Hepatocyte (in vitro differentiated cells): ENCODE data around the gene TRIOBP. TPM values are rescaled to one million over a fixed set of nuclear protein-coding genes. Genes with fewer than 3 reads are reported as not detected.

Experiments
- DNase-seq: peaks from one replicate; pipeline ENCODE4 v3.0.0-alpha.2; 2016; ENCODE audit warnings: low spot score
- H2AFZ ChIP-seq: fragments of 200-600 bp; sonication (generic); 2 replicates; pipeline ENCODE4 v1.6.0; 2016; ENCODE audit warnings: antibody characterized with exemption, mild to moderate bottlenecking
- H3K27ac ChIP-seq: fragments of 200-600 bp; sonication (generic); 2 replicates; pipeline ENCODE4 v1.5.1; 2016; ENCODE audit warnings: mild to moderate bottlenecking
- H3K27me3 ChIP-seq: fragments of 200-600 bp; sonication (generic); 2 replicates; pipeline ENCODE4 v1.6.1; 2016
- H3K36me3 ChIP-seq: fragments of 200-600 bp; sonication (generic); replicated peaks from 2 replicates; pipeline ENCODE4 v1.5.1; 2016; ENCODE audit warnings: low read depth; ENCODE audit not compliant: insufficient read depth
- H3K4me1 ChIP-seq: fragments of 200-600 bp; sonication (generic); 2 replicates; pipeline ENCODE4 v1.5.1; 2016; ENCODE audit warnings: mild to moderate bottlenecking, moderate library complexity; ENCODE audit not compliant: insufficient read depth
- H3K4me2 ChIP-seq: fragments of 200-600 bp; sonication (generic); 2 replicates; pipeline ENCODE4 v1.6.0; 2016
- H3K4me3 ChIP-seq: fragments of 200-600 bp; sonication (generic); 2 replicates; pipeline ENCODE4 v1.5.1; 2016; ENCODE audit warnings: mild to moderate bottlenecking
- H3K79me2 ChIP-seq: fragments of 200-600 bp; sonication (generic); 2 replicates; pipeline ENCODE4 v1.6.0; 2017; ENCODE audit warnings: mild to moderate bottlenecking
- H3K9me2 ChIP-seq: fragments of 200-600 bp; sonication (generic); replicated peaks from 2 replicates; pipeline ENCODE4 v1.6.0; 2017; ENCODE audit warnings: mild to moderate bottlenecking; ENCODE audit not compliant: insufficient read depth
- H3K9me3 ChIP-seq: fragments of 200-600 bp; sonication (generic); 2 replicates; pipeline ENCODE4 v1.5.1; 2016; ENCODE audit warnings: low read depth, mild to moderate bottlenecking
- H4K20me1 ChIP-seq: fragments of 200-600 bp; sonication (generic); 2 replicates; pipeline ENCODE4 v1.6.0; 2016; ENCODE audit warnings: mild to moderate bottlenecking; ENCODE audit not compliant: insufficient read depth, poor library complexity, severe bottlenecking
- CTCF ChIP-seq: fragments of 200-600 bp; sonication (generic); IDR thresholded peaks from 2 replicates; pipeline ENCODE4 v1.5.1; 2016; ENCODE audit warnings: antibody characterized with exemption, mild to moderate bottlenecking; ENCODE audit not compliant: poor library complexity
- EZH2 ChIP-seq: fragments of 200-600 bp; sonication (generic); IDR thresholded peaks from 2 replicates; pipeline ENCODE4 v1.6.1; 2016; ENCODE audit warnings: antibody characterized with exemption, mild to moderate bottlenecking, borderline replicate concordance
- EZH2phosphoT487 ChIP-seq: fragments of 200-600 bp; sonication (generic); IDR thresholded peaks from one replicate; pipeline ENCODE4 v1.6.1; 2018; ENCODE audit warnings: antibody characterized with exemption, mild to moderate bottlenecking, low read depth, moderate library complexity; ENCODE audit not compliant: unreplicated experiment, severe bottlenecking
- WGBS: methylation state at CpG from one replicate; pipeline ENCODE4 v1.1.6; 2016; ENCODE audit warnings: low lambda C conversion rate; ENCODE audit errors: missing lambda C conversion rate; 5-methylcytosine and 5-hydroxymethylcytosine counted together
- polyA plus RNA-seq: library from polyadenylated mRNA; unstranded; fragments of >200 nt; fragmentation: Nextera tagmentation; extraction: Ambion mirVana; gene quantifications from 2 replicates; pipeline ENCODE4 v1.2.1, GENCODE V29; 2016
- total RNA-seq: library from RNA; depleted of rRNA; stranded (reverse); fragments of >200 nt; gene quantifications from 2 replicates; pipeline ENCODE4 v1.2.3, GENCODE V29; 2014

TRIOBP gene
- total and polyA plus RNA-seq, 2 experiments from 2014 or later, result 57.2 to 96.1 TPM

GRCh38 chr22:37769056-37769455 is 72.2 kb downstream of the TRIOBP start:
- no peaks in the 10 kb centered on the region for H3K79me2 ChIP-seq
- TF ChIP-seq CTCF, result no peak
- H3K4me3 ChIP-seq, result no peak overlapping the region
- DNase-seq, result no peak
- no peaks in the 10 kb centered on the region for H3K9me2 ChIP-seq
- H3K27ac ChIP-seq, result no peak overlapping the region
- no peaks in the 10 kb centered on the region for H3K4me1 ChIP-seq
- no peaks in the 10 kb centered on the region for H3K9me3 ChIP-seq
- no peak overlapping the region for H3K4me2 ChIP-seq
- no peaks in the 10 kb centered on the region for H4K20me1 ChIP-seq
- H3K27me3 ChIP-seq, result no peaks in the 10 kb centered on the region
- no peaks in the 10 kb centered on the region for H3K36me3 ChIP-seq
- WGBS, result 97% methylated on average over 24 of the region's 24 CpGs
- no peak overlapping the region for H2AFZ ChIP-seq

DNA sequence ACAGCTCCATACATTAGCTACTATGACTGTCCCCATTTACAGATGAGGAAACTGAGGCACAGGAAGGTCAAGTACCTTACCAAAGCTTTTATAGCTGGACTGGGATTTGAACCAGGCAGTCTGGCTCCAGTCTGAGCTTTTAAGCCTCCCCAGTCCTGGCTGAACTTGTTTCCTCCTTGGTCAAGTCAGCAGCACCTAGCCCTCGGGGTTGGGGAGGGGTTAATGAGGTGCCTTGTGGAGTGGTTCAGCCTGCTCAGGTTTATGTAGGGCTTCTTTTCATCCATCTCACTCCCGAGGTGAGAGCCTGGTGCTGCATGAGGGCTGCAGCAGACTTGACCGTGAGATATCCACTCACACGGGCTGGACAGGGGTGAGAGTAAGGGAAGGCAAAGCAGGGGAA is 74.2 kb downstream of the TRIOBP start:
- Histone ChIP-seq H3K79me2 (no peaks in the 10 kb centered on the region), H3K4me1 (no peaks in the 10 kb centered on the region), H3K27ac (no peak overlapping the region), H3K9me3 (no peaks in the 10 kb centered on the region), H3K4me2 (no peak overlapping the region), H2AFZ (no peak overlapping the region), H4K20me1 (no peaks in the 10 kb centered on the region), H3K4me3 (no peak overlapping the region), H3K36me3 (no peaks in the 10 kb centered on the region), H3K27me3 (no peaks in the 10 kb centered on the region), H3K9me2 (no peaks in the 10 kb centered on the region)
- 55% methylated on average over 4 of the region's 4 CpGs for WGBS
- DNase-seq, result no peak
- TF ChIP-seq CTCF (no peak), EZH2phosphoT487 (no peak), EZH2 (no peak)

DNA sequence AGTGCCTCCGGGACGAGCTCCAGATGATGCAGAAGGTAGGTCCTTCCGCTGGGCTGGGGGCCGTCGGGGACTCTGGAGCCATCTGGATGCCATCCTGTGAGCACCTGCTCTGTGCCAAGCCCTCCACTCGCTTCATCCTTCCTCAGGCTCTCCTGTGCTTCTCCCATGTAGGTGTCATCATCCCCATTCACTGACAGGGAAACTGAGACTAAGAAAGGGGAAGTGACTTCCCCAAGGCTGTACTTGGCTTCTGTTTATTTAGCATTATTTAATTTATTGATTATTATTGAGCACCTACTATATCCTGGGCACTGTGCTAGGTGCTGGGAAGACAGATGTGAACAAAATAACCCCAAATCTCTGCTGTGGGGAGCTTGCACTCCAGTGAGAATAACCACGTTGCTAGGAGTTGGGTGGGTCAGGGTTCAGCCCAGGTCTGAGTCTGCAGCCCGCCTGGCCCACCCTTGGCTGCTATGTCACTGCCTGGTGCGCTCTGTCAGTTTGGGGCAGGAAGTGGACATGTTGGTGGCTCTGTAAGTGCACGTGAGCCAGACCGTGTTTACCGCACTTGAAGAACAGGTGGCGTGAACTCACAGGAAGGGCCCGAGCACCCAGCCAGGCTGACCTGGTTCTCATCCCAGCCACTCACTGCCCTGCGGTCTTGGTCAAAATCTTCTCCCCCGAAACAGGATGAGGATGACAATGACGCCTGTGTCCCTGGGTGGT is 75.0 kb downstream of the TRIOBP start:
- DNase-seq, result no peak
- H3K4me2 ChIP-seq, result no peak overlapping the region
- H3K4me1 ChIP-seq, result no peaks in the 10 kb centered on the region
- no peaks in the 10 kb centered on the region for H3K36me3 ChIP-seq
- TF ChIP-seq EZH2phosphoT487 (no peak), CTCF (no peak), EZH2 (no peak)
- no peaks in the 10 kb centered on the region for H3K9me3 ChIP-seq
- H3K27me3 ChIP-seq, result no peaks in the 10 kb centered on the region
- no peaks in the 10 kb centered on the region for H3K9me2 ChIP-seq
- H4K20me1 ChIP-seq, result no peaks in the 10 kb centered on the region
- H3K79me2 ChIP-seq, result no peaks in the 10 kb centered on the region
- no peak overlapping the region for H3K4me3 ChIP-seq
- H3K27ac ChIP-seq, result no peak overlapping the region
- no peak overlapping the region for H2AFZ ChIP-seq
- WGBS, result 94% methylated on average over 17 of the region's 17 CpGs

GRCh38 chr22:37774728-37775127 is 77.9 kb downstream of the TRIOBP start:
- 98% methylated on average over 3 of the region's 3 CpGs for WGBS
- H2AFZ ChIP-seq, result no peak overlapping the region
- TF ChIP-seq EZH2phosphoT487, result no peak
- no peak for TF ChIP-seq CTCF
- no peak for TF ChIP-seq EZH2
- no peaks in the 10 kb centered on the region for H3K9me2 ChIP-seq
- no peak overlapping the region for H3K4me2 ChIP-seq
- no peak overlapping the region for H3K27ac ChIP-seq
- H3K27me3 ChIP-seq, result no peaks in the 10 kb centered on the region
- H3K4me3 ChIP-seq, result no peak overlapping the region
- H3K79me2 ChIP-seq, result no peaks in the 10 kb centered on the region
- DNase-seq, result no peak
- no peaks in the 10 kb centered on the region for H4K20me1 ChIP-seq
- H3K4me1 ChIP-seq, result no peaks in the 10 kb centered on the region
- no peaks in the 10 kb centered on the region for H3K36me3 ChIP-seq
- no peaks in the 10 kb centered on the region for H3K9me3 ChIP-seq
